Pancreas (tissue), 10 donors: ENCODE data around the gene HIBADH. TPM values are rescaled to one million over a fixed set of nuclear protein-coding genes. Genes with fewer than 3 reads are reported as not detected.
A peak's percentile ranks its signal among the peaks of the same experiment; 100 is the strongest.

Experiments used
- ATAC-seq, 4 donors: fragments of 200-7000 bp; cut with Tn5 transposase; one replicate each; pipeline versions ENCODE4 v1.8.0 to v1.9.1; 2020; ENCODE audit warnings: mild to moderate bottlenecking in 4 of 4, moderate library complexity in 4 of 4
- DNase-seq, 6 donors: peaks; one replicate each; pipeline ENCODE4 v3.0.0-alpha.2; 2020
- FAIRE-seq: peaks from 2 replicates; lab custom pipeline; 2012; peaks lifted over from hg19 to GRCh38; lab: Jason Lieb, UNC
- H3K27ac ChIP-seq, 4 donors: fragments of 200-600 bp; sonication (generic); 1 replicate in 3 of 4; 2 replicates in 1 of 4; pipeline versions ENCODE4 v1.5.0 to v1.8.0; 2020
- H3K27me3 ChIP-seq, 4 donors: fragments of 200-600 bp; one replicate each; pipeline ENCODE4 v1.8.0; 2021
- H3K36me3 ChIP-seq, 3 donors: fragments of 200-600 bp; sonication (generic) in 1 of 3; one replicate each; pipeline versions ENCODE4 v1.5.0 to v1.8.0; 2020 to 2021
- H3K4me1 ChIP-seq, 3 donors: fragments of 200-600 bp; one replicate each; pipeline ENCODE4 v1.8.0; 2021
- H3K4me3 ChIP-seq, 4 donors: fragments of 200-600 bp; sonication (generic) in 2 of 4; one replicate each; pipeline versions ENCODE4 v1.5.0 to v1.8.0; 2020 to 2021
- H3K9me3 ChIP-seq, 4 donors: fragments of 200-600 bp; one replicate each; pipeline ENCODE4 v1.8.0; 2021
- CTCF ChIP-seq, 4 donors: fragments of 200-600 bp; sonication (generic) in 3 of 4; IDR thresholded peaks; one replicate each; pipeline versions ENCODE4 v1.5.0 to v1.8.0; 2021; ENCODE audit warnings: antibody characterized with exemption in 4 of 4
- WGBS, 2 donors: extraction: QIAGEN DNeasy Blood & Tissue Kit; methylation state at CpG; one replicate each; pipeline ENCODE4 v1.1.7; 2013; 5-methylcytosine and 5-hydroxymethylcytosine counted together
- intact Hi-C, 3 donors: fragments of 100-400 bp; cut with DNase I; formaldehyde crosslinking; loops; one replicate each; pipeline versions ENCODE4 v1.11.1 to v1.14.2; 2022
- polyA plus RNA-seq, 2 donors: library from polyadenylated mRNA; stranded (reverse); fragments of 200-250 nt; gene quantifications; one replicate each; pipeline ENCODE4 v1.2.3, GENCODE V29; 2013
- total RNA-seq, 6 donors: library from RNA; stranded (reverse); fragmentation: NEBNext Ultra II Directional in 4 of 6; extraction: Animal tissue kit (Norgen Biotek cat#: 25700) in 4 of 6; gene quantifications; one replicate each; pipeline versions ENCODE4 v1.2.1 to v1.2.4, GENCODE V29; 2021 to 2023
- donor health status: healthy with polysubstance abuse.
- donor health status: DM: no; HTN: no; CAD: no; lungs with moderate emphysema.
- donor health status: DM: no; HTN: no; CAD: no.
- donor health status: control.
- donor health status: control.
- donor health status: Bipolar disorder and iron deficiency.
- donor health status: DM: yes; HTN: yes; CAD: no.
- donor health status: DM: no; HTN: no; CAD: no.
- donor health status: DM: no; HTN: no; CAD: no.
- donor health status: DM: yes; HTN: yes; CAD: no.

Gene HIBADH
- total and polyA plus RNA-seq, 8 donors, result 10.2 to 23.3 (median 14.2) TPM

- FAIRE-seq, result no peak
- Histone ChIP-seq H3K4me3 (no peak overlapping the region), H3K9me3 (no peaks in the 10 kb centered on the region), H3K27me3 (no peaks in the 10 kb centered on the region), H3K36me3 (no peaks in the 10 kb centered on the region), H3K27ac (no peak overlapping the region), H3K4me1 (peaks cover 0 to 8% (median 0%) of the 10 kb centered on the region in 3 donors)
- no peak for ATAC-seq
- WGBS, 2 donors, result 88 to 96% methylated on average over 11 of the region's 11 CpGs
- TF ChIP-seq CTCF (IDR thresholded peaks at IDR 0.05), result no peak
- DNase-seq, result no peak
- intact Hi-C loops, result no loop called here
These were observed 55.5 kb downstream of the HIBADH start for GRCh38 chr7:27607210-27607606.

- Histone ChIP-seq H3K27ac (no peak overlapping the region), H3K9me3 (no peaks in the 10 kb centered on the region), H3K4me3 (no peak overlapping the region), H3K36me3 (no peaks in the 10 kb centered on the region), H3K27me3 (no peaks in the 10 kb centered on the region), H3K4me1 (peaks cover 0 to 8% (median 0%) of the 10 kb centered on the region in 3 donors)
- no peak for TF ChIP-seq CTCF (IDR thresholded peaks at IDR 0.05)
- 76 to 83% methylated on average over 4 of the region's 4 CpGs for WGBS, 2 donors
- intact Hi-C loops, result no loop called here
- DNase-seq (no peak), FAIRE-seq (no peak), ATAC-seq (peak in 1 of 4 donors; percentile 9)
These were observed 56.1 kb downstream of the HIBADH start for GRCh38 chr7:27606270-27607209.

- no peaks in the 10 kb centered on the region for H3K27me3 ChIP-seq
- ATAC-seq (peak in 2 of 4 donors; percentile 55 to 62), DNase-seq (no peak), FAIRE-seq (peak; percentile 93)
- no peak overlapping the region for H3K4me3 ChIP-seq
- no peak overlapping the region for H3K27ac ChIP-seq
- H3K9me3 ChIP-seq, result no peaks in the 10 kb centered on the region
- WGBS, 2 donors, result 18 to 30% methylated on average over 2 of the region's 2 CpGs
- H3K4me1 ChIP-seq, result peaks cover 0 to 8% (median 0%) of the 10 kb centered on the region in 3 donors
- TF ChIP-seq CTCF (IDR thresholded peaks at IDR 0.05), result peak in 2 of 4 donors; percentile 21 to 26
- H3K36me3 ChIP-seq, result no peaks in the 10 kb centered on the region
- intact Hi-C loops, result no loop called here
These were observed 56.9 kb downstream of the HIBADH start for GRCh38 chr7:27605689-27606269.

- peaks cover 0 to 8% (median 0%) of the 10 kb centered on the region in 3 donors for H3K4me1 ChIP-seq
- no peak overlapping the region for H3K27ac ChIP-seq
- intact Hi-C loops, result no loop called here
- DNase-seq (no peak), FAIRE-seq (no peak), ATAC-seq (no peak)
- no peaks in the 10 kb centered on the region for H3K9me3 ChIP-seq
- 71 to 72% methylated on average over 2 of the region's 2 CpGs for WGBS, 2 donors
- H3K27me3 ChIP-seq, result no peaks in the 10 kb centered on the region
- no peak overlapping the region for H3K4me3 ChIP-seq
- no peaks in the 10 kb centered on the region for H3K36me3 ChIP-seq
- TF ChIP-seq CTCF (IDR thresholded peaks at IDR 0.05), result no peak
These were observed 57.4 kb downstream of the HIBADH start for GRCh38 chr7:27605283-27605682.
